HG02623 (cell line): Measurements from ENCODE around the gene ACIN1.
"Not testable (repeated sequence)": the region's sequence is repeated elsewhere in the genome, so short reads cannot be mapped to it uniquely, and the experiment has no call there.

Experiments used
- ATAC-seq: cut with Tn5 transposase; IDR thresholded peaks from one replicate; pipeline ENCODE4 v1.9.1; 2021; ENCODE audit warnings: moderate library complexity; ENCODE audit not compliant: unreplicated experiment

The ACIN1 gene

GRCh38 chr14:23108169-23108568, 13.2 kb upstream of the ACIN1 start:
- ATAC-seq = not testable (repeated sequence)

- ATAC-seq = not testable (repeated sequence)
Measured at GRCh38 chr14:23107620-23108019, 12.7 kb upstream of the ACIN1 start.

DNA sequence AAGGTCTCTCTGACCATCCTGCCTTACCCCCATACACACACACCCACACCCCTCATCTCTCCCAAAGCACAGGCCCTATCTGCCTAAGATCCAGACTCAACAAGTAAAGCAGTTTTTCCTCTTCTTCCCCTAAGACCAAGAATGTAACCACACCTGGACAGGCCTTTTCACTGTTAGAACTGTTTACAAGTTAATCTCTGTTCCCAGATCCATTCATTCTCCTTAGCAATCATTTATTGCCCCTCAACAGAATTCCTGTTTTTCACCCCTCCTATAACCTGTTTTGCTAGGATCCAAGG, 11.8 kb upstream of the ACIN1 start:
- no peak for ATAC-seq

- no peak for ATAC-seq
Measured at GRCh38 chr14:23105348-23105824, 10.4 kb upstream of the ACIN1 start.

DNA sequence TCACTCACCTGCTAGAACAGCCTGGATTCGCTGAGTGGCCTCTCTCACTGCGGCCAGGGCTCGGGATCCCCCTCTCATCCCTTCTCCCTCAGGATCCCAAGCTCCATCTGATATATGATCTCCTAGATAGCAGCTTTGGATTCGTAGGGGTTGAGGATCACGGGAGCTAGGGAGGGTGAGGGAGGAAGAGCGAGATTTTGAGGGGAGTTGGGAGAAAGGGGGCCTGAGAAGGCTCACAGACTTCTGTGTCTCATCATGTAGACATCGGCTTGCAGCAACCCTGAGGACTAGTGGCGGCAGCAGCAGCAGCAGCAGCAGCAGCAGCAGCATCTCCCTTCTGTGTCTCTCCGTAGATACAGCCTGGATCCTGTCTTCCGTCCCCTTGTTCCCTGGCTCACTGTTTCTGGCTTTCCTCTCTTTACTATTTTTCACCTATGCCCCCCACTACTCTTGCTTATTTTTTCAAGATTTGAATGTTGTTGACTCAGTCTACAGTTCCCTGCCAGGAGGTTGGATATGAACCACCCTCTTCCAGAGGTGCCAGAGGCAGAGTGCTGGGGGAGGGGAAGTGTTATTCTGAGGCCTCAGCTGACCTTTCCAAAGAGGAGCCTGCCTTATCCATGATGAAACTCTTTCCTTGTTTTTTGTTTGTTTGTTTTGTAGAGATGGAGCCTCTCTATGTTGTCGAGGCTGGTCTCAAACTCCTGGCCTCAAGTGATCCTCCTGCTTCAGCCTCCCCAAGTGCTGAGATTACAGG, 9.8 kb upstream of the ACIN1 start, which contains the start of gene CIROP:
Gene CIROP, minus strand, starts transcription at position 399 of the 757 bp plus-strand sequence. Its CDS starts 69 bp downstream, at position 330.
- ATAC-seq = no peak

DNA sequence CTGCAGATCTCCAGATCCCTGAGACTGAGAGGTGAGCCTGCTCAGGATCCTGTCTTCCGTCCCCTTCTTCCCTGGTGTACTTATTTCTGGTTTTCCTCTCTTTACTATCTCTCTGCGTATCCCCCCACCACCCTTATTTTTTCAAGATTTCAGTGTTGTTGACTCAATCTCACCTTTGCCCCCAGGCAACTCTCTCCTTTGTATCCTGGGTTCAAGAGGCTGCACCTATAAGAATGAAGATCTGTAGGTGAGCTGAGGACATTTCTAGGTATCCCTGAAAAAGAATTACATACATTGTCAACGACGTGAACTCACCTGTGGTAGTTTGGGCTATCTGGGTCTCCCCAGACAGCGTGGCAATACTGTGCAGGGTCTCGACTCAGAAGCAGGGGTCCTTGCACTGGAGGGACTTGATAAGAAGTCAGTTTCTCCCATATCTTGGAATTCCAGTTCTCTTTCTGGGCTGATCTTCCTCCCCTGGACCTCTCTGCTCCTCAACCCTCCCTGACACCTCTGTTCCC, 9.2 kb upstream of the ACIN1 start:
- no peak for ATAC-seq

- ATAC-seq = no peak
Measured at GRCh38 chr14:23103581-23103980, 8.6 kb upstream of the ACIN1 start.

DNA sequence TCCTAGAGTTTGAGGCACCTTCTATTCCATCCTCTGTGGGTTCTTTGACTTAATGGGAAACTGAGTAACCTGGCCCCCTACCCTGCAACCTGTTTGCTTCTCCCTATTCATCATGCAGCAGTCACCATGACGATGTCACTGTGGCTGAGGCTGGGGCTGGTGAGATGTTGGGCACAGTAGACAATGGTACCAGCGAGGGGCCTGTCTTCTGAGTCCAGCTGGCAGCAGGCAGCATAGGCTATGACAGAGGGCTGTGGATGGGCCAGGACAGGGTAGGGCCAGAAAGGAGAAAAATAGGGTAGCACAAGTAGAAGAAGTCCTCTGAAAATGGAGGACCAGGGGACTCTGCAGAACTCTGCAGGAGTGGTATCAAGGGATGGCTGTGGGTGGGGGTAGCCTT, 7.9 kb upstream of the ACIN1 start:
- no peak for ATAC-seq

DNA sequence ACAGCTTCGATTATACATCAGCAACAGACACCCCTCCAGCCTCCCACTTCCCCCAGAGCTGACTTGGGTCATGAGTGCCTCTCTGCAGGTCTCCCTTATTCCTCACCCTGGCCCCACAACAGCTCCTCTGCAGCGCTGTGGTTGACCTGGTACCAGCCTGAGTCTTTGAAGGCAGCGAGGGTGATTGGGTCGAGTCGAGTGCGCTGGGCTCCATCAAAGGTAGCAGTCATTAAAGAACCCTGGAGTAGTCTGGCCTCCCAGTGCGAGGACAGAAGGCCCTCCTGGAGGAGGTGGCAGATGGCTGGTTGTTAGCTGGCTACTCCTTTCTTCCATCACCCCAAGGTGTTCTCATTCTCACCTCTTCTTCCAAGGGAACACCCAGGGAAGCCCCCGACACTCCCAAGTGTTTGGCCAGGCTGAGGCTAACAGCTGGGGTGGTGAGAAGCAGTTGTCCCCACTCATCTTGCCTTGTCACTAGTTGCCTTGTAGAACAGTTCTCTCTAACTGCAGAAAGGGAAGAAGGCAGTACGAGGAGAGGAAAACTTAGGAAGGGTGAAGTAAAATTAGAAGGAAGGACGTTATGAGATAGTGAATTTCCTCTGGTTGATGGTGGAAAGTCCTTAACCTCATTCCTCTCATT, 7.2 kb upstream of the ACIN1 start:
- ATAC-seq = no peak

DNA sequence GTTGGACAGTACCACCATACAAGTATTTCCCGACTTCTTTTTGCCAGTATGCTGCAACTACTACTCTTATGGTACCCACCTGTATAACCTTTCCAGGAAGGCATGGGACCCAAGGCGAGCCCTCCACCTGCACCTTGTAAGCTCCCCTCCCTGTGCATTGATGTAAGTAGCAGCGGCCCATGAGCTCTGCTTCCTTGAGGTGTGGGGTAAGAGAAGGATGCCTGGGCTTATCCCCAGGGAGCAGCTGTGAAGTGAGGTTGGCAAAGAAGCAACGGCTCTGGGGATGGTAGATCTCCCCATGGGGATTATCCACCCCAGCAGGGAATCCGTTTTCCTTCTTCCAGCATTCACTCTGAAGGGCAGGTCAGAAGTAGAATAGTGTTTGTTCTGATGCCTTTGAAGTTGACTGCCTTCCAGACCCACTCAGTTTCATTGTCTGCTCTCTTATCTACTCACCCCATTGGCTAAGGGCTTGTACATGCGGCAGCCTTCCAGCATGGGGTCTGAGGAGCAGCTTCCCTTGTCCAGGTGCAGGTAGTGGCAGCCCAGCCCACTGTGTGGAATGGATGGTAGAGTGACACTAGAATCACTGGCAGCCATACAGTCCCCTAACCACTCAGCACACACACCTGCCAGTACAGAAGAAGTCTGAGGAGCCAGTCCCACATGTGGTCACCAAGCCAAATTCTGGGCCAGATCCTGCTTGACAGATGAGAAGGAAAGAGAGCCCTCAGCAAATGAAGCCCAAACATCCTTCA, 6.5 kb upstream of the ACIN1 start:
- ATAC-seq = no peak

DNA sequence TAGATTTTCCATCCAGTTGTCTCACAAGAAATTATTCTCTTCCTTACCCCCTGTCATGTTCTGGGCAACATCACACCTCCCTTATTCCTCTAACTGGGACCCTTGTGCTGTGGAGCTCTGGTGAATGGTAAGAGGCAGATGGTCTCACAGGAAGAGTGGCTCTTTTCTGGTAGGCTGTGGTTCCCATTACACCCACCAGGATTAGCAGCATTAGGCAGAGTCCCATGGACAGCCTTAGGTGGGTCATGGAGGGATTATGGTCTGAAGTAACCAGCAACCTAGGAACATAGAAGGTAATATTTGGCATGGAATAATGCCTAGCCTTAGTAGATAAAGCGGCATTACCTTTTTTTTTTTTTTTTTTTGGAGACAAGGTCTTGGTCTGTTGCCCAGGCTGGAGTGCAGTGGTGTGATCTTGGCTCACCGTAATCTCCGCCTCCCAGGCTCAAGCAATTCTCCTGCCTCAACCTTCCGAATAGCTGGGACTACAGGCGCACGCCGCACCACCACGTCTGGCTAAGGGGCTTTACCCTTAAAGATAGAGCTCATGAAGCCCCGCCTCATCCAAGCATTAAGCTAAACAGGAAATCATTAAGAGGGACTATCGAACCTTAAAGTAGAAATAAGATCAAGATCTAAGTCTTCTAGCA, 4.4 kb upstream of the ACIN1 start:
- no peak for ATAC-seq

- ATAC-seq = no peak
Measured at GRCh38 chr14:23097786-23098185, 2.9 kb upstream of the ACIN1 start.

GRCh38 chr14:23095196-23096108, 516 bp upstream of the ACIN1 start, which contains the start of gene C14orf119:
Gene C14orf119, plus strand, starts transcription at chr14:23095505. Its CDS starts 2,154 bp downstream, at chr14:23097659.
- peak; percentile 83 for ATAC-seq

DNA sequence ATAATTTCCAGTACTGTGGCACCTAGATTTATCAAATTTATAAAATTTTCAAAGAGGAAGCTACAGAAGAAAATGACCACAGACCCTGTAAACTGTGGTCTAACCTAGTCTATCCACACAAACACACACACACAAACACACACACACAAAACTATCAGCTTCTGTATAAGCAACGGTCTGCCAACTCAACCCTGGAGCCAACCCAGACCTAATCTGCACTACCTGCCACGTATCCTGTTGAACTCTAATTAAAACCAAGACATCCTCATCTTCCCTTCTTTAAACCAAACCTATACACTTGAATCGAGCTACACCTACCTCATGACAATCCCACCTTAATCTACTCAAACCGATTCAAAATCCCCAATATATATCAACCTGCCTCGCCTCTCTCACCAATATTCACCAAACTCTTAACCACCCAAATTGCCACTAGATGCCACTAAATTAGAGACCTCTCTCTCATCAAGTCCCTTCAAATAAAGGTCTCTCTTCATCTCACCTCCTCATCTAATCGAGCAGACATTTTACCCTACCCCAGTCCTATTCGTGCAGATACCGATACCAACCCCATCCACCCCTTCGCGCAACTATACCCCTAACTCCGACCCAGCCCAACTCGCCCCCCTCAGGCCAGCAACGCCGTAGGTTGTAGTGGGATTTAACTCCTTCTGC, 808 bp downstream of the ACIN1 start:
- ATAC-seq = no peak

GRCh38 chr14:23093526-23093925, 1.4 kb downstream of the ACIN1 start:
- no peak for ATAC-seq

- ATAC-seq = no peak
Measured at GRCh38 chr14:23093104-23093503, 1.8 kb downstream of the ACIN1 start.

DNA sequence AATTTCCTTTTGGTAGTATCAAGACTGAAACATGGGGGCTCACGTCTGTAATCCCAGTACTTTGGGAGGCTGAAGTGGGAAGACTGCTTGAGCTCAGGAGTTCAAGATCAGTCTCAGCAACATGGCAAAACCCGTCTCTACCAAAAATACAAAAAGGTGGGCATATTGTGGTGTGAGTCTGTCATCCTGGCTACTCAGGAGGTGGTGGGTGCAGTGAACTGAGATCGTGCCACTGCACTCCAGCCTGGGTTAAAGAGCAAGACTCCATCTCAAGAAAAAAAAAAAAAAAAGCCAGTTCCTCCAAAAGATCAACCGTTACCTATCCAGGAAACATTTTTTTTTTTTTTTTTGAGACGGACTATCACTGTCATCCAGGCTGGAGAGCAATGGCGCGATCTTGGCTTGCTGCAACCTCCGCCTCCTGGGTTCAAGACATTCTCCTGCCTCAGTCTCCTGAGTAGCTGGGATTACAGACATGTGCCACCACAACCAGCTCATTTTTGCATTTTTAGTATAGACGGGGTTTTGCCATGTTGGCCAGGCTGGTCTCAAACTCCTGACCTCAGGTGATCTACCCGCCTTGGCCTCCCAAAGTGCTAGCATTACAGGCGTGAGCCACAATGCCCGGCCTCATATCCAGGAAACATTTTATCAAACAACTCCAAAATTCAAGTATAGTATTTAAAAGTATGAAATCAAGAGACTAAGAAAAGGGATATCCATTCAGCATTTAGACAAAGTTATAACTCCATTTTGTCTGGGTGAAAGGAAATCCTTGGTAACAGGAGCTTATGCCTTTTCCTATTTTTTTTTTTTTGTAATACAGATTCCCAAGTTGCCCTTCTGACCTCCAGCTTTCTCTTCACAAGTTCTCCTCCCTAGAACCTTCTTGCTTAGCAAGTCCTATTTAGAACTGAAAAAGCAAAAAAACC, 3.4 kb downstream of the ACIN1 start:
- no peak for ATAC-seq

- ATAC-seq = no peak
Measured at GRCh38 chr14:23090254-23090636, 4.7 kb downstream of the ACIN1 start.
